ENCODE results near the gene FASTKD3. TPM values are rescaled to one million over a fixed set of nuclear protein-coding genes. Genes with fewer than 3 reads are reported as not detected.
"Not testable (repeated sequence)": the region's sequence is repeated elsewhere in the genome, so short reads cannot be mapped to it uniquely, and the experiment has no call there.

Gene FASTKD3
- total and polyA plus RNA-seq, 2 donors (not counting 1 experiment from before 2014, with no cell fraction given), result 12.7 to 19.0 TPM

- no peaks in the 10 kb centered on the region for H3K9me3 ChIP-seq (ENCODE audit: control insufficient read depth, insufficient read depth, low read depth, low read length)
- H3K27me3 ChIP-seq (ENCODE audit: control insufficient read depth, insufficient read depth, low read length), result no peaks in the 10 kb centered on the region
- H4K20me1 ChIP-seq (ENCODE audit: control insufficient read depth, extremely low read depth, insufficient read depth, low read length), result no peaks in the 10 kb centered on the region
- no peak overlapping the region for H3K4me3 ChIP-seq (replicated peaks in 1 of 4; ENCODE audit: control extremely low read depth in 1 of 4, insufficient read depth in 1 of 4, low read depth in 3 of 4, low read length in 4 of 4)
- no peak for TF ChIP-seq EZH2 (IDR thresholded peaks at IDR 0.05; ENCODE audit: low read length, missing control alignments)
- TF ChIP-seq, protein P1, sequence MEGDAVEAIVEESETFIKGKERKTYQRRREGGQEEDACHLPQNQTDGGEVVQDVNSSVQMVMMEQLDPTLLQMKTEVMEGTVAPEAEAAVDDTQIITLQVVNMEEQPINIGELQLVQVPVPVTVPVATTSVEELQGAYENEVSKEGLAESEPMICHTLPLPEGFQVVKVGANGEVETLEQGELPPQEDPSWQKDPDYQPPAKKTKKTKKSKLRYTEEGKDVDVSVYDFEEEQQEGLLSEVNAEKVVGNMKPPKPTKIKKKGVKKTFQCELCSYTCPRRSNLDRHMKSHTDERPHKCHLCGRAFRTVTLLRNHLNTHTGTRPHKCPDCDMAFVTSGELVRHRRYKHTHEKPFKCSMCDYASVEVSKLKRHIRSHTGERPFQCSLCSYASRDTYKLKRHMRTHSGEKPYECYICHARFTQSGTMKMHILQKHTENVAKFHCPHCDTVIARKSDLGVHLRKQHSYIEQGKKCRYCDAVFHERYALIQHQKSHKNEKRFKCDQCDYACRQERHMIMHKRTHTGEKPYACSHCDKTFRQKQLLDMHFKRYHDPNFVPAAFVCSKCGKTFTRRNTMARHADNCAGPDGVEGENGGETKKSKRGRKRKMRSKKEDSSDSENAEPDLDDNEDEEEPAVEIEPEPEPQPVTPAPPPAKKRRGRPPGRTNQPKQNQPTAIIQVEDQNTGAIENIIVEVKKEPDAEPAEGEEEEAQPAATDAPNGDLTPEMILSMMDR (conservative IDR thresholded peaks at IDR 0.05 in 1 of 2, IDR thresholded peaks at IDR 0.05 in 1 of 2; ENCODE audit: low read depth in 1 of 2, low read length in 2 of 2), result no peak
- H3K9ac ChIP-seq (ENCODE audit: insufficient read depth, low read length), result no peak overlapping the region
- no peaks in the 10 kb centered on the region for H3K4me1 ChIP-seq (ENCODE audit: control insufficient read depth, extremely low read depth, insufficient read depth, low read length)
- H3K27ac ChIP-seq (ENCODE audit: insufficient read depth, low read length), result no peak overlapping the region
- peak in 1 of 2 donors; percentile 19 for DNase-seq (ENCODE audit: low read depth in 2 of 2)
- H3K4me2 ChIP-seq (ENCODE audit: extremely low read depth, insufficient read depth, low read length), result no peak overlapping the region
- no peak overlapping the region for H2AFZ ChIP-seq (ENCODE audit: low read length)
- no peaks in the 10 kb centered on the region for H3K79me2 ChIP-seq (ENCODE audit: control insufficient read depth, insufficient read depth, low read length)
- H3K36me3 ChIP-seq (ENCODE audit: control insufficient read depth, insufficient read depth, low read length), result no peaks in the 10 kb centered on the region
Observed at GRCh38 chr5:7916171-7916804, 47.5 kb upstream of the FASTKD3 start.

DNA sequence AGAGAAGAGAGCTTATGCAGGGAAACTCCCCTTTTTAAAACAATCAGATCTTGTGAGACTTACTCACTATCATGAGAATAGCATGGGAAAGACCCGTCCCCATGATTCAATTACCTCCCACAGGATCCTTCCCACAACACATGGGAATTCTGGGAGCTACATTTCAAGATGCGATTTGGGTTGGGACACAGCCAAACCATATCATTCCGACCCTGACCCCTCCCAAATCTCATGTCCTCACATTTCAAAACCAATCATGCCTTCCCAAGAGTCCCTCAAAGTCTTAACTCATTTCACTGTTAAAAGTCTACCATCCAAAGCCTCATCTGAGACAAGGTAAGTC is 42.6 kb upstream of the FASTKD3 start:
- not testable (repeated sequence) for H3K36me3 ChIP-seq (ENCODE audit: control insufficient read depth, insufficient read depth, low read length); H3K4me1 ChIP-seq (ENCODE audit: control insufficient read depth, extremely low read depth, insufficient read depth, low read length); H4K20me1 ChIP-seq (ENCODE audit: control insufficient read depth, extremely low read depth, insufficient read depth, low read length); H3K4me3 ChIP-seq (replicated peaks in 1 of 4; ENCODE audit: control extremely low read depth in 1 of 4, insufficient read depth in 1 of 4, low read depth in 3 of 4, low read length in 4 of 4); H3K9me3 ChIP-seq (ENCODE audit: control insufficient read depth, insufficient read depth, low read depth, low read length); H3K4me2 ChIP-seq (ENCODE audit: extremely low read depth, insufficient read depth, low read length); DNase-seq (ENCODE audit: low read depth in 2 of 2); H3K9ac ChIP-seq (ENCODE audit: insufficient read depth, low read length); H3K27me3 ChIP-seq (ENCODE audit: control insufficient read depth, insufficient read depth, low read length); H3K27ac ChIP-seq (ENCODE audit: insufficient read depth, low read length); H3K79me2 ChIP-seq (ENCODE audit: control insufficient read depth, insufficient read depth, low read length); H2AFZ ChIP-seq (ENCODE audit: low read length)

- Histone ChIP-seq H4K20me1 (ENCODE audit: control insufficient read depth, extremely low read depth, insufficient read depth, low read length) (no peaks in the 10 kb centered on the region), H3K36me3 (ENCODE audit: control insufficient read depth, insufficient read depth, low read length) (no peaks in the 10 kb centered on the region), H2AFZ (ENCODE audit: low read length) (no peak overlapping the region), H3K9me3 (ENCODE audit: control insufficient read depth, insufficient read depth, low read depth, low read length) (no peaks in the 10 kb centered on the region), H3K27me3 (ENCODE audit: control insufficient read depth, insufficient read depth, low read length) (no peaks in the 10 kb centered on the region), H3K4me1 (ENCODE audit: control insufficient read depth, extremely low read depth, insufficient read depth, low read length) (no peaks in the 10 kb centered on the region), H3K27ac (ENCODE audit: insufficient read depth, low read length) (no peak overlapping the region), H3K79me2 (ENCODE audit: control insufficient read depth, insufficient read depth, low read length) (no peaks in the 10 kb centered on the region), H3K9ac (ENCODE audit: insufficient read depth, low read length) (no peak overlapping the region), H3K4me2 (ENCODE audit: extremely low read depth, insufficient read depth, low read length) (no peak overlapping the region), H3K4me3 (replicated peaks in 1 of 4; ENCODE audit: control extremely low read depth in 1 of 4, insufficient read depth in 1 of 4, low read depth in 3 of 4, low read length in 4 of 4) (no peak overlapping the region)
- DNase-seq (ENCODE audit: low read depth in 2 of 2), result no peak
- TF ChIP-seq, protein P1 (conservative IDR thresholded peaks at IDR 0.05 in 1 of 2, IDR thresholded peaks at IDR 0.05 in 1 of 2; ENCODE audit: low read depth in 1 of 2, low read length in 2 of 2), result no peak
- TF ChIP-seq EZH2 (IDR thresholded peaks at IDR 0.05; ENCODE audit: low read length, missing control alignments), result no peak
Observed at GRCh38 chr5:7910738-7911428, 42.1 kb upstream of the FASTKD3 start.

Measured in fibroblast of lung (primary cell).